HepG2 (cell line): ENCODE data around the gene SCEL. TPM values are rescaled to one million over a fixed set of nuclear protein-coding genes. Genes with fewer than 3 reads are reported as not detected.

Experiments used
- ATAC-seq: fragments of 200-7000 bp; cut with Tn5 transposase; 3 replicates; pipeline ENCODE4 v1.9.1; 2020; ENCODE audit warnings: mild to moderate bottlenecking, moderate library complexity
- BruUV-seq: library from RNA; stranded (reverse); fragments of 400-500 nt; replicated peaks from 2 replicates; lab custom pipeline; 2021; lab: Mats Ljungman, UMichigan
- CTCF ChIA-PET: fragments of 300-600 bp; formaldehyde crosslinking; extraction: SDS; loops from one replicate; lab custom pipeline; 2021; ENCODE audit warnings: low total read pairs, inconsistent platforms, low intra/inter-chr PET ratio; lab: Yijun Ruan, JAX
- POLR2A ChIA-PET: fragments of 350-600 bp; sonication (Branson Sonifier 250); formaldehyde crosslinking; loops from one replicate; lab custom pipeline; 2020; ENCODE audit warnings: antibody characterized with exemption, inconsistent platforms; lab: Yijun Ruan, JAX
- DNase-seq: peaks from one replicate; pipeline ENCODE4 v3.0.0-alpha.2; 2015; ENCODE audit warnings: low spot score
- FAIRE-seq: peaks from 3 replicates; lab custom pipeline; 2011; peaks lifted over from hg19 to GRCh38; lab: Jason Lieb, UNC
- H2AFZ ChIP-seq: one replicate; pipeline ENCODE4 v1.6.1; 2011; ENCODE audit warnings: low read length, inconsistent platforms
- H3K27ac ChIP-seq: fragments of 300-600 bp; 3 replicates; pipeline ENCODE4 v1.8.0; 2011; ENCODE audit warnings: mixed run types, mild to moderate bottlenecking, mixed read lengths, low read length, inconsistent platforms; ENCODE audit not compliant: insufficient read depth; ENCODE audit errors: extremely low read length
- H3K27me3 ChIP-seq, 2 experiments: fragments of 200-600 bp in 1 of 2; 2 replicates in 1 of 2; 3 replicates in 1 of 2; pipeline versions ENCODE4 v1.6.0 to v1.8.0; 2011; ENCODE audit warnings: low read length in 2 of 2, mild to moderate bottlenecking in 2 of 2, moderate library complexity in 2 of 2, inconsistent platforms in 1 of 2; ENCODE audit not compliant: insufficient read depth in 2 of 2, control insufficient read depth in 1 of 2
- H3K36me3 ChIP-seq, 2 experiments: fragments of 200-600 bp in 1 of 2; replicated peaks in 1 of 2; 2 replicates in 1 of 2; 3 replicates in 1 of 2; pipeline versions ENCODE4 v1.5.1 to v1.8.0; 2011; ENCODE audit warnings: low read length in 2 of 2, inconsistent platforms in 1 of 2; ENCODE audit not compliant: insufficient read depth in 2 of 2, control insufficient read depth in 1 of 2
- H3K4me1 ChIP-seq: 2 replicates; pipeline ENCODE4 v1.5.1; 2012; ENCODE audit warnings: low read length, inconsistent platforms; ENCODE audit not compliant: insufficient read depth
- H3K4me2 ChIP-seq: 2 replicates; pipeline ENCODE4 v1.6.0; 2011; ENCODE audit warnings: low read depth, low read length, inconsistent platforms
- H3K4me3 ChIP-seq, 3 experiments: fragments of 200-600 bp in 1 of 3; sonication (generic), shearing (Covaris generic) in 1 of 3; replicated peaks in 1 of 3; 2 replicates each; pipeline ENCODE4 v1.5.1; 2011 to 2016; ENCODE audit warnings: low read length in 3 of 3, inconsistent platforms in 2 of 3, low read depth in 2 of 3, mild to moderate bottlenecking in 2 of 3, control low read depth in 1 of 3, mixed read lengths in 1 of 3; ENCODE audit not compliant: insufficient read depth in 1 of 3
- H3K79me2 ChIP-seq: one replicate; pipeline ENCODE4 v1.6.1; 2011; ENCODE audit warnings: low read length, inconsistent platforms; ENCODE audit not compliant: insufficient read depth
- H3K9ac ChIP-seq: 2 replicates; pipeline ENCODE4 v1.6.0; 2011; ENCODE audit warnings: mild to moderate bottlenecking, low read depth, low read length, inconsistent platforms; ENCODE audit not compliant: insufficient read depth
- H3K9me3 ChIP-seq: 2 replicates; pipeline ENCODE4 v1.5.1; 2012; ENCODE audit warnings: mild to moderate bottlenecking, low read length
- H4K20me1 ChIP-seq: 2 replicates; pipeline ENCODE4 v1.6.0; 2011; ENCODE audit warnings: inconsistent platforms, mild to moderate bottlenecking, low read length, moderate library complexity; ENCODE audit not compliant: insufficient read depth
- AGO2 ChIP-seq: fragments of 200-400 bp; formaldehyde crosslinking; optimal IDR thresholded peaks from 2 replicates; pipeline ENCODE3; 2017; ENCODE audit warnings: mild to moderate bottlenecking, low read depth, low read length, moderate library complexity
- FOXJ3 ChIP-seq: sonication (generic); formaldehyde crosslinking; IDR thresholded peaks from 2 replicates; pipeline ENCODE4 v1.4.0; 2020; ENCODE audit warnings: missing genetic modification reagents, mild to moderate bottlenecking, borderline replicate concordance
- RBFOX2 ChIP-seq: fragments of 200-400 bp; formaldehyde crosslinking; IDR thresholded peaks from 2 replicates; pipeline ENCODE4 v1.6.1; 2017; ENCODE audit warnings: low read depth, mild to moderate bottlenecking, low read length
- SIX4 ChIP-seq: sonication (generic); formaldehyde crosslinking; IDR thresholded peaks from 2 replicates; pipeline ENCODE4 v1.4.0; 2020; ENCODE audit warnings: missing genetic modification reagents
- USF2 ChIP-seq, 2 experiments: sonication (generic) in 1 of 2; formaldehyde crosslinking in 1 of 2; IDR thresholded peaks; 2 replicates each; pipeline versions ENCODE4 v1.5.1 to v1.6.1; 2011 to 2020; ENCODE audit warnings: borderline replicate concordance in 1 of 2, low read depth in 1 of 2, low read length in 1 of 2, mild to moderate bottlenecking in 1 of 2, missing genetic modification reagents in 1 of 2, moderate library complexity in 1 of 2
- WIZ ChIP-seq: sonication (generic); formaldehyde crosslinking; IDR thresholded peaks from 2 replicates; pipeline ENCODE4 v1.5.1; 2020; ENCODE audit warnings: mild to moderate bottlenecking, missing genetic modification reagents
- ZNF670 ChIP-seq: sonication (generic); formaldehyde crosslinking; IDR thresholded peaks from 2 replicates; pipeline ENCODE4 v1.8.0; 2022; ENCODE audit warnings: mild to moderate bottlenecking, missing genetic modification reagents, borderline replicate concordance
- ZNF83 ChIP-seq: sonication (generic); formaldehyde crosslinking; IDR thresholded peaks from 2 replicates; pipeline ENCODE4 v1.4.0; 2020; ENCODE audit warnings: missing genetic modification reagents, mild to moderate bottlenecking, borderline replicate concordance
- WGBS: methylation state at CpG from one replicate; pipeline ENCODE4 v1.1.6; 2017; ENCODE audit warnings: low lambda C conversion rate; 5-methylcytosine and 5-hydroxymethylcytosine counted together
- in situ Hi-C: cut with HindIII; loops from 2 replicates; pipeline ENCODE4 v1.10.0; 2017; ENCODE audit warnings: low pct_unique_long_range_greater_than_20kb; ENCODE audit not compliant: extremely low pct_ligation_motif_present
- intact Hi-C: fragments of 100-400 bp; cut with micrococcal nuclease; formaldehyde crosslinking; loops from one replicate; pipeline ENCODE4 v1.10.0; 2022; ENCODE audit not compliant: unreplicated experiment
- polyA plus RNA-seq, 8 experiments: library from polyadenylated mRNA; depleted of rRNA in 3 of 8; stranded (reverse) in 7 of 8; unstranded in 1 of 8; fragments of >200 nt; fragmentation: Illumina TruSeq in 4 of 8; extraction: Trizol in 4 of 8; gene quantifications; 2 replicates each; pipeline versions ENCODE4 v1.2.1 to v1.2.3, GENCODE V29; 2011 to 2016; ENCODE audit warnings: low read depth in 4 of 8, missing spikeins in 1 of 8, mixed read lengths in 1 of 8; ENCODE audit not compliant: insufficient read depth in 1 of 8
- total RNA-seq, 5 experiments: library from RNA; depleted of rRNA; stranded (reverse); fragments of >200 nt; fragmentation: Illumina TruSeq; extraction: Trizol; gene quantifications; 2 replicates each; pipeline ENCODE4 v1.2.3, GENCODE V29; 2016; ENCODE audit warnings: low read depth in 1 of 5
- TF ChIP-seq, protein P1 (sequence below): sonication (generic); formaldehyde crosslinking; IDR thresholded peaks from 2 replicates; pipeline ENCODE4 v1.4.0; 2020; ENCODE audit warnings: low read depth, missing genetic modification reagents

The SCEL gene
- total and polyA plus RNA-seq, 2 of the 13 experiments (the other 11 are each of a cell fraction or from before 2014, with no cell fraction given), result not detected

DNA sequence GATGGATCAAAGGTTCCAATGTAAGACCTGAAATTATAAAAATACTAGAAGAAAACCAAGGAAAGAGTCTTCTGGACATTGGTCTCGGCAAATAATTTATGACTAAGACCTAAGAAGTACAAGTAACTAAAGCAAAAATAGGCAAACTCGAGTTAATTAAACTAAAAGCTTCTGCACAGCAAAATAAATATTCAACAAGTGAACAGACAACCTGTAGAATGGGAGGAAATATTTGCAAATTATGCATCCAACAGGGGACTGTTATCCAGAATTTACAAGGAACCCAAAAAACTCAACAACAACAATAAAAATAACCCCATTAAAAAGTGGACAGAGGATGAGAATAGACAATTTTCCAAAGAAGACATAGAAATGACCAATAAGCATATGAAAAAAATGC, 152.3 kb downstream of the SCEL start:
- ChIA-PET POLR2A (no interaction called here), CTCF (no interaction called here)
- ATAC-seq (no peak), FAIRE-seq (no peak), DNase-seq (no peak)
- Histone ChIP-seq H3K4me1 (peaks cover 4% of the 10 kb centered on the region; the same call in 1 of the 2 replicates), H3K4me2 (no peak overlapping the region), H3K4me3 (no peak overlapping the region), H3K27ac (no peak overlapping the region), H4K20me1 (no peaks in the 10 kb centered on the region), H3K9me3 (no peaks in the 10 kb centered on the region), H3K36me3 (no peaks in the 10 kb centered on the region), H3K27me3 (no peaks in the 10 kb centered on the region), H3K79me2 (no peaks in the 10 kb centered on the region), H2AFZ (no peak overlapping the region), H3K9ac (no peak overlapping the region)
- intact Hi-C loops (no loop called here), in situ Hi-C loops (no loop called here)
- TF ChIP-seq FOXJ3 (CRISPR knock-in tag) (no peak), ZNF83 (CRISPR knock-in tag) (no peak), USF2 (IDR thresholded peaks at IDR 0.05; ENCODE audit: low read depth, low read length) (no peak), USF2 (CRISPR knock-in tag; IDR thresholded peaks at IDR 0.05; ENCODE audit: borderline replicate concordance) (no peak), SIX4 (CRISPR knock-in tag) (no peak), WIZ (CRISPR knock-in tag) (no peak), ZNF670 (CRISPR knock-in tag) (no peak), RBFOX2 (no peak), AGO2 (no peak)
- TF ChIP-seq, protein P1, sequence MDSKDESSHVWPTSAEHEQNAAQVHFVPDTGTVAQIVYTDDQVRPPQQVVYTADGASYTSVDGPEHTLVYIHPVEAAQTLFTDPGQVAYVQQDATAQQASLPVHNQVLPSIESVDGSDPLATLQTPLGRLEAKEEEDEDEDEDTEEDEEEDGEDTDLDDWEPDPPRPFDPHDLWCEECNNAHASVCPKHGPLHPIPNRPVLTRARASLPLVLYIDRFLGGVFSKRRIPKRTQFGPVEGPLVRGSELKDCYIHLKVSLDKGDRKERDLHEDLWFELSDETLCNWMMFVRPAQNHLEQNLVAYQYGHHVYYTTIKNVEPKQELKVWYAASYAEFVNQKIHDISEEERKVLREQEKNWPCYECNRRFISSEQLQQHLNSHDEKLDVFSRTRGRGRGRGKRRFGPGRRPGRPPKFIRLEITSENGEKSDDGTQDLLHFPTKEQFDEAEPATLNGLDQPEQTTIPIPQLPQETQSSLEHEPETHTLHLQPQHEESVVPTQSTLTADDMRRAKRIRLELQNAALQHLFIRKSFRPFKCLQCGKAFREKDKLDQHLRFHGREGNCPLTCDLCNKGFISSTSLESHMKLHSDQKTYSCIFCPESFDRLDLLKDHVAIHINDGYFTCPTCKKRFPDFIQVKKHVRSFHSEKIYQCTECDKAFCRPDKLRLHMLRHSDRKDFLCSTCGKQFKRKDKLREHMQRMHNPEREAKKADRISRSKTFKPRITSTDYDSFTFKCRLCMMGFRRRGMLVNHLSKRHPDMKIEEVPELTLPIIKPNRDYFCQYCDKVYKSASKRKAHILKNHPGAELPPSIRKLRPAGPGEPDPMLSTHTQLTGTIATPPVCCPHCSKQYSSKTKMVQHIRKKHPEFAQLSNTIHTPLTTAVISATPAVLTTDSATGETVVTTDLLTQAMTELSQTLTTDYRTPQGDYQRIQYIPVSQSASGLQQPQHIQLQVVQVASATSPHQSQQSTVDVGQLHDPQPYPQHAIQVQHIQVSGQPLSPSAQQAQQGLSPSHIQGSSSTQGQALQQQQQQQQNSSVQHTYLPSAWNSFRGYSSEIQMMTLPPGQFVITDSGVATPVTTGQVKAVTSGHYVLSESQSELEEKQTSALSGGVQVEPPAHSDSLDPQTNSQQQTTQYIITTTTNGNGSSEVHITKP (CRISPR knock-in tag), result no peak
- WGBS, result 0% methylated on average over 2 of the region's 2 CpGs
- BruUV-seq, result no TSS peak
